Ishikawa (cell line): Measurements from ENCODE around the gene OR2A14.

Experiments
- CEBPB ChIP-seq: IDR thresholded peaks from 2 replicates; pipeline ENCODE4 v1.6.1; 2012
- EP300 ChIP-seq: IDR thresholded peaks from 2 replicates; pipeline ENCODE4 v1.6.1; 2012; ENCODE audit warnings: borderline replicate concordance
- RAD21 ChIP-seq: IDR thresholded peaks from 2 replicates; pipeline ENCODE4 v1.6.1; 2012; ENCODE audit warnings: low read depth
- TAF1 ChIP-seq: IDR thresholded peaks from 2 replicates; pipeline ENCODE4 v1.6.1; 2012; ENCODE audit warnings: low read depth, mild to moderate bottlenecking
- TEAD4 ChIP-seq: IDR thresholded peaks from 2 replicates; pipeline ENCODE4 v1.6.1; 2012
- YY1 ChIP-seq: IDR thresholded peaks from 2 replicates; pipeline ENCODE4 v1.6.1; 2012; ENCODE audit warnings: low read depth
- TF ChIP-seq, protein P1 (sequence below): IDR thresholded peaks from 2 replicates; pipeline ENCODE4 v1.6.1; 2012; ENCODE audit warnings: low read depth, mild to moderate bottlenecking

DNA sequence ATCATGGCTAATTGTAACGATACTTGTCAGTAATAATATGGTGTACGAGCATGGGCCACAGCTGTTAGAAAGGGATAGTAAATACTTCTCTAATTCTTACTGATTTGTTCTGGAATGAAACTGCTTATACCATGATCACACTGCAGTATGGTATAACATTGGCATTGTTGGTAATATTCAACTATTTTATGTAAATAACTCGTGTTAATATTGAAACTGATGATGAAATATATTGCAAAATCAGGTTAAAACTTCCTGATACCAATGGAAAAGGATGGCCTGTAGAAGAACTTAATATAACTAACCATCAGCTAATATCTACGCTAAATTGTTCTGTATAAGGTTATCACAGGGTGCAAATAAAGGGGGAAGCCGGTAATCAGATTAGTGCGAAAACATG, 10.3 kb downstream of the OR2A14 start:
- TF ChIP-seq CEBPB, result no peak
- TF ChIP-seq EP300, result no peak
- TF ChIP-seq, protein P1, sequence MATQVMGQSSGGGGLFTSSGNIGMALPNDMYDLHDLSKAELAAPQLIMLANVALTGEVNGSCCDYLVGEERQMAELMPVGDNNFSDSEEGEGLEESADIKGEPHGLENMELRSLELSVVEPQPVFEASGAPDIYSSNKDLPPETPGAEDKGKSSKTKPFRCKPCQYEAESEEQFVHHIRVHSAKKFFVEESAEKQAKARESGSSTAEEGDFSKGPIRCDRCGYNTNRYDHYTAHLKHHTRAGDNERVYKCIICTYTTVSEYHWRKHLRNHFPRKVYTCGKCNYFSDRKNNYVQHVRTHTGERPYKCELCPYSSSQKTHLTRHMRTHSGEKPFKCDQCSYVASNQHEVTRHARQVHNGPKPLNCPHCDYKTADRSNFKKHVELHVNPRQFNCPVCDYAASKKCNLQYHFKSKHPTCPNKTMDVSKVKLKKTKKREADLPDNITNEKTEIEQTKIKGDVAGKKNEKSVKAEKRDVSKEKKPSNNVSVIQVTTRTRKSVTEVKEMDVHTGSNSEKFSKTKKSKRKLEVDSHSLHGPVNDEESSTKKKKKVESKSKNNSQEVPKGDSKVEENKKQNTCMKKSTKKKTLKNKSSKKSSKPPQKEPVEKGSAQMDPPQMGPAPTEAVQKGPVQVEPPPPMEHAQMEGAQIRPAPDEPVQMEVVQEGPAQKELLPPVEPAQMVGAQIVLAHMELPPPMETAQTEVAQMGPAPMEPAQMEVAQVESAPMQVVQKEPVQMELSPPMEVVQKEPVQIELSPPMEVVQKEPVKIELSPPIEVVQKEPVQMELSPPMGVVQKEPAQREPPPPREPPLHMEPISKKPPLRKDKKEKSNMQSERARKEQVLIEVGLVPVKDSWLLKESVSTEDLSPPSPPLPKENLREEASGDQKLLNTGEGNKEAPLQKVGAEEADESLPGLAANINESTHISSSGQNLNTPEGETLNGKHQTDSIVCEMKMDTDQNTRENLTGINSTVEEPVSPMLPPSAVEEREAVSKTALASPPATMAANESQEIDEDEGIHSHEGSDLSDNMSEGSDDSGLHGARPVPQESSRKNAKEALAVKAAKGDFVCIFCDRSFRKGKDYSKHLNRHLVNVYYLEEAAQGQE, result no peak
- TF ChIP-seq TEAD4, result no peak
- no peak for TF ChIP-seq YY1
- no peak for TF ChIP-seq TAF1
- TF ChIP-seq RAD21, result no peak
